HCT116 (cell line): ENCODE results near the gene WFDC1. TPM values are rescaled to one million over a fixed set of nuclear protein-coding genes. Genes with fewer than 3 reads are reported as not detected.

Experiments
- ATAC-seq: fragments of 200-7000 bp; cut with Tn5 transposase; 2 replicates; pipeline ENCODE4 v1.9.1; 2020; ENCODE audit warnings: mild to moderate bottlenecking, moderate library complexity
- BruUV-seq: library from RNA; stranded (reverse); fragments of 400-500 nt; replicated peaks from 2 replicates; lab custom pipeline; 2021; lab: Mats Ljungman, UMichigan
- CTCF ChIA-PET: fragments of 300-600 bp; sonication (Branson Sonifier 250); formaldehyde crosslinking; loops from one replicate; lab custom pipeline; 2021; ENCODE audit warnings: antibody characterized with exemption; lab: Charles Lee
- POLR2A ChIA-PET: fragments of 300-600, 350-600 bp; sonication (Branson Sonifier 250); formaldehyde crosslinking; loops from one replicate; lab custom pipeline; 2021; ENCODE audit warnings: antibody characterized with exemption; lab: Charles Lee
- RAD21 ChIA-PET, 2 experiments: fragments of 300-600 bp; sonication (Branson Sonifier 250); formaldehyde crosslinking; loops; one replicate each; lab custom pipeline; 2023; ENCODE audit warnings: low total read pairs in 2 of 2; ENCODE audit not compliant: uncharacterized antibody in 2 of 2, unreplicated experiment in 2 of 2, low non-redundant PET in 1 of 2; lab: Charles Lee
- DNase-seq: peaks from one replicate; pipeline ENCODE4 v3.0.0-alpha.2; 2010; ENCODE audit warnings: low read depth, low spot score
- H2AFZ ChIP-seq: fragments of 200-600 bp; shearing (Covaris generic), sonication (generic); 2 replicates; pipeline ENCODE4 v1.6.1; 2017; ENCODE audit warnings: low read depth, mixed run types, mixed read lengths, antibody characterized with exemption, low read length; ENCODE audit not compliant: poor library complexity, severe bottlenecking
- H3K27ac ChIP-seq: 2 replicates; pipeline ENCODE4 v1.5.1; 2012; ENCODE audit warnings: low read depth, low read length
- H3K27me3 ChIP-seq: fragments of 200-600 bp; sonication (generic); 2 replicates; pipeline ENCODE4 v1.6.1; 2016; ENCODE audit warnings: mixed run types, low read length, mixed read lengths; ENCODE audit not compliant: insufficient read depth
- H3K36me3 ChIP-seq, 2 experiments: fragments of 200-500 bp in 1 of 2; fragments of 200-600 bp in 1 of 2; sonication (Bioruptor generic) in 1 of 2; sonication (generic) in 1 of 2; 2 replicates each; pipeline versions ENCODE4 v1.5.1 to v1.6.1; 2014 to 2016; ENCODE audit warnings: low read length in 2 of 2, inconsistent platforms in 1 of 2, mixed read lengths in 1 of 2, mixed run types in 1 of 2; ENCODE audit not compliant: insufficient read depth in 2 of 2, control insufficient read depth in 1 of 2
- H3K4me1 ChIP-seq, 2 experiments: fragments of 200-600 bp in 1 of 2; sonication (generic) in 1 of 2; 2 replicates each; pipeline versions ENCODE4 v1.5.1 to v1.6.1; 2012 to 2017; ENCODE audit warnings: low read length in 2 of 2, inconsistent platforms in 1 of 2, mild to moderate bottlenecking in 1 of 2, mixed read lengths in 1 of 2, mixed run types in 1 of 2, moderate library complexity in 1 of 2; ENCODE audit not compliant: insufficient read depth in 2 of 2, control insufficient read depth in 1 of 2
- H3K4me2 ChIP-seq: fragments of 200-600 bp; sonication (generic); 2 replicates; pipeline ENCODE4 v1.6.1; 2017; ENCODE audit warnings: mixed run types, low read length, mixed read lengths
- H3K4me3 ChIP-seq, 2 experiments: fragments of 200-600 bp in 1 of 2; sonication (generic) in 1 of 2; replicated peaks in 1 of 2; 2 replicates each; pipeline ENCODE4 v1.5.1; 2011 to 2016; ENCODE audit warnings: low read length in 2 of 2, control low read depth in 1 of 2, low read depth in 1 of 2, mild to moderate bottlenecking in 1 of 2, mixed read lengths in 1 of 2, mixed run types in 1 of 2
- H3K79me2 ChIP-seq: fragments of 200-600 bp; sonication (generic); 2 replicates; pipeline ENCODE4 v1.6.1; 2017; ENCODE audit warnings: mild to moderate bottlenecking, mixed run types, low read length, moderate library complexity, mixed read lengths; ENCODE audit not compliant: insufficient read depth
- H3K9ac ChIP-seq: fragments of 200-600 bp; sonication (generic); 2 replicates; pipeline ENCODE4 v1.6.1; 2016; ENCODE audit warnings: low read length, mixed read lengths
- H3K9me2 ChIP-seq: fragments of 200-600 bp; sonication (generic), shearing (Covaris generic); 2 replicates; pipeline ENCODE4 v1.6.1; 2017; ENCODE audit warnings: mixed run types, mild to moderate bottlenecking, moderate library complexity; ENCODE audit not compliant: insufficient read depth
- H3K9me3 ChIP-seq, 2 experiments: fragments of 200-500 bp in 1 of 2; fragments of 200-600 bp in 1 of 2; sonication (Bioruptor generic) in 1 of 2; sonication (generic) in 1 of 2; 2 replicates each; pipeline ENCODE4 v1.6.1; 2014 to 2017; ENCODE audit warnings: low read length in 2 of 2, mixed read lengths in 2 of 2, inconsistent platforms in 1 of 2, low read depth in 1 of 2, mild to moderate bottlenecking in 1 of 2, mixed run types in 1 of 2, moderate library complexity in 1 of 2; ENCODE audit not compliant: control insufficient read depth in 1 of 2, insufficient read depth in 1 of 2
- H4K20me1 ChIP-seq: fragments of 200-600 bp; sonication (generic), shearing (Covaris generic); 2 replicates; pipeline ENCODE4 v1.6.1; 2017; ENCODE audit warnings: mixed run types, mild to moderate bottlenecking, moderate library complexity; ENCODE audit not compliant: insufficient read depth
- ATF3 ChIP-seq: IDR thresholded peaks from 2 replicates; pipeline ENCODE4 v1.6.1; 2012
- CBX3 ChIP-seq: IDR thresholded peaks from 2 replicates; pipeline ENCODE4 v1.6.1; 2012; ENCODE audit warnings: low read depth
- CEBPB ChIP-seq: IDR thresholded peaks from 2 replicates; pipeline ENCODE4 v1.6.1; 2012; ENCODE audit warnings: low read depth
- CTCF ChIP-seq, 3 experiments: fragments of 200-600 bp in 1 of 3; sonication (generic) in 1 of 3; IDR thresholded peaks in 2 of 3; conservative IDR thresholded peaks in 1 of 3; 2 replicates each; pipeline ENCODE4 v1.5.1; 2012 to 2017; ENCODE audit warnings: low read depth in 2 of 3, low read length in 2 of 3, antibody characterized with exemption in 1 of 3, borderline replicate concordance in 1 of 3, control low read depth in 1 of 3, mild to moderate bottlenecking in 1 of 3, mixed read lengths in 1 of 3, mixed run types in 1 of 3, moderate library complexity in 1 of 3; ENCODE audit not compliant: insufficient read depth in 1 of 3
- EGR1 ChIP-seq: IDR thresholded peaks from 2 replicates; pipeline ENCODE4 v1.6.1; 2012; ENCODE audit warnings: low read depth
- ELF1 ChIP-seq: IDR thresholded peaks from 2 replicates; pipeline ENCODE4 v1.6.1; 2012; ENCODE audit warnings: low read depth, borderline replicate concordance
- EZH2 ChIP-seq: fragments of 200-600 bp; sonication (generic); IDR thresholded peaks from 2 replicates; pipeline ENCODE4 v1.6.1; 2017; ENCODE audit warnings: antibody characterized with exemption, mixed run types
- EZH2phosphoT487 ChIP-seq: fragments of 200-600 bp; IDR thresholded peaks from 2 replicates; pipeline ENCODE4 v1.6.1; 2018; ENCODE audit warnings: antibody characterized with exemption, borderline replicate concordance
- FOSL1 ChIP-seq: IDR thresholded peaks from 2 replicates; pipeline ENCODE4 v1.6.1; 2012; ENCODE audit warnings: low read depth
- POLR2A ChIP-seq: IDR thresholded peaks from 2 replicates; pipeline ENCODE4 v1.7.0; 2011; ENCODE audit warnings: borderline replicate concordance; ENCODE audit not compliant: insufficient read depth, insufficient read length; ENCODE audit errors: extremely low read depth
- REST ChIP-seq: IDR thresholded peaks from 2 replicates; pipeline ENCODE4 v1.6.1; 2012; ENCODE audit warnings: low read depth
- SIN3A ChIP-seq: IDR thresholded peaks from 2 replicates; pipeline ENCODE4 v1.6.1; 2012; ENCODE audit warnings: low read depth
- SRF ChIP-seq: IDR thresholded peaks from 2 replicates; pipeline ENCODE4 v1.6.1; 2012; ENCODE audit warnings: low read depth
- TCF7L2 ChIP-seq: IDR thresholded peaks from 2 replicates; pipeline ENCODE4 v1.7.0; 2011; ENCODE audit warnings: borderline replicate concordance, inconsistent platforms; ENCODE audit not compliant: insufficient read depth, insufficient read length; ENCODE audit errors: extremely low read depth
- ZNF274 ChIP-seq: fragments of 200-500 bp; sonication (Bioruptor generic); IDR thresholded peaks from 2 replicates; pipeline ENCODE4 v1.6.1; 2014; ENCODE audit warnings: mild to moderate bottlenecking, low read depth, low read length, inconsistent platforms
- intact Hi-C: fragments of 100-400 bp; cut with micrococcal nuclease; formaldehyde crosslinking; loops from 2 replicates; pipeline ENCODE4 v1.10.0; 2022
- total RNA-seq: library from RNA; stranded (reverse); gene quantifications from one replicate; pipeline ENCODE4 v1.2.1, GENCODE V29; 2021; ENCODE audit not compliant: unreplicated experiment

Gene WFDC1
- total RNA-seq, 1 experiment from 2014 or later: 0.42 TPM

GRCh38 chr16:84347161-84347560 is 52.5 kb downstream of the WFDC1 start:
- no peak overlapping the region for H3K9ac ChIP-seq
- H3K36me3 ChIP-seq: no peaks in the 10 kb centered on the region
- H4K20me1 ChIP-seq: no peaks in the 10 kb centered on the region
- ATAC-seq (no peak), DNase-seq (no peak)
- no peaks in the 10 kb centered on the region for H3K4me1 ChIP-seq
- H3K9me2 ChIP-seq: no peaks in the 10 kb centered on the region
- H2AFZ ChIP-seq: no peak overlapping the region
- BruUV-seq: no TSS peak
- RAD21 ChIA-PET: no interaction called here
- POLR2A ChIA-PET: no interaction called here
- intact Hi-C loops: no loop called here
- no peak overlapping the region for H3K4me2 ChIP-seq
- CTCF ChIA-PET: no interaction called here
- no peaks in the 10 kb centered on the region for H3K79me2 ChIP-seq
- H3K4me3 ChIP-seq: no peak overlapping the region
- no peaks in the 10 kb centered on the region for H3K27me3 ChIP-seq
- TF ChIP-seq EZH2 (no peak), CBX3 (no peak), POLR2A (no peak), ATF3 (no peak), EGR1 (no peak), CEBPB (no peak), REST (no peak)
- no peak overlapping the region for H3K27ac ChIP-seq
- H3K9me3 ChIP-seq: no peaks in the 10 kb centered on the region

GRCh38 chr16:84348386-84348888 is 53.8 kb downstream of the WFDC1 start:
- H3K9me2 ChIP-seq: no peaks in the 10 kb centered on the region
- H4K20me1 ChIP-seq: no peaks in the 10 kb centered on the region
- ATAC-seq (no peak), DNase-seq (no peak)
- H2AFZ ChIP-seq: no peak overlapping the region
- intact Hi-C loops: no loop called here
- H3K79me2 ChIP-seq: no peaks in the 10 kb centered on the region
- H3K9me3 ChIP-seq: no peaks in the 10 kb centered on the region
- H3K36me3 ChIP-seq: no peaks in the 10 kb centered on the region
- no peak overlapping the region for H3K4me2 ChIP-seq
- ChIA-PET CTCF (no interaction called here), RAD21 (no interaction called here), POLR2A (no interaction called here)
- no peaks in the 10 kb centered on the region for H3K27me3 ChIP-seq
- no peaks in the 10 kb centered on the region for H3K4me1 ChIP-seq
- no peak overlapping the region for H3K4me3 ChIP-seq
- no peak overlapping the region for H3K27ac ChIP-seq
- no peak overlapping the region for H3K9ac ChIP-seq
- no TSS peak for BruUV-seq
- TF ChIP-seq CTCF (IDR thresholded peaks at IDR 0.05 in 2 of 3, conservative IDR thresholded peaks at IDR 0.05 in 1 of 3; ENCODE audit: borderline replicate concordance in 1 of 3, insufficient read depth in 1 of 3, low read depth in 2 of 3, low read length in 2 of 3) (no peak), ATF3 (no peak), EZH2phosphoT487 (no peak), TCF7L2 (no peak), SIN3A (no peak), FOSL1 (no peak), CEBPB (no peak), EGR1 (no peak), SRF (no peak), ZNF274 (no peak), ELF1 (no peak)
